ENCODE measurements around the gene KCP.

KCP gene

DNA sequence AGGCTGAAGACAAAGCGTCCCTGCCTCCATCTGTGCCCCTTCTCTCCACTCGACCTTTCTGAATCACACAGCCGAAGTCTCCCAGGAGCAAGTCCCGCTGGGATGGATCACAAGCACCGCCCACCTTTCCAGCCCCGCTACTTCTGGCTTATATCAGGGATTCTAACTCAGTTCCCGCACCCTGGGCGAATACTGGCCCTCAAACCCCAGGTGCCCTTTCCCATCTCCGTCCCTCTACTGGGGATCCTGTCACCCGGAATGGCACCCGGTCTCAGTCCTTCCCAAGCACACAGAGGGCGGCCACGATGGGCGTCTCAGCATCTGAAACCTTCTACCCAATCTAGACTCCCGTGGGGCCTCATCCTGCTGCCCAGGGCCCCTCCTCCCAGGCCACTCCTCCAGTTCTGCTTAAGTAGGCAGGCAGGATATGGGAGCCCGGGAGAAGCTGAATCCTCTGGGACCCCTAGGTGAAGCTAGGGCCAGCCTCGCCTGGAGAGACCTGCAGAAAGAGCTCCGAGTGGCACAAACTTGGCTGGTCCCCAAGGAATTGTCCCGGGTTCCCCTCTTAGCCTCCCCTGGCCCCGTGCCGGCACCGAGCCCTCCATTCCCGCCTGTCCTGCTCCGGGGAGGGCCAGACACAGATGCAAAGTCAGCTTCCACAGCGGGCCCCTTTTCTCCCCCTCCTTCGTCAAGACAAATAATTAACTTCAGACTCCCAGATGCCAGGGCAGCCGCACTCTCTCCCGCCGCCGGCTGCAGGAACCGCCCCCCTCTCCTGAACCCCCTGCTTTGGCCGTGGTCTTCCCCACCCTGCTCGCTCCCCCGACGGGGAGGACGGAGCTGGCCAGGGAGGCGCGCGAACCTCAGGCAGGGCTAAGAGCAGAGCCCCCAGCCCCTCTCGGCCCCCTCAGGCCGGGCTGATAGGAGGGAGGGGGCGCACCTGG, 612 bp downstream of the KCP start:
- Mint-ChIP-seq H3K27me3 (peaks cover 17% of the 10 kb centered on the region), H3K4me3 (peak overlapping the region; percentile 3), H3K9me3 (no peaks in the 10 kb centered on the region), H3K27ac (no peak overlapping the region), H3K4me1 (peaks cover 11% of the 10 kb centered on the region), H3K36me3 (no peaks in the 10 kb centered on the region)
- no peak for ATAC-seq (ENCODE audit: low read depth)
- DNase-seq (ENCODE audit: low spot score in 2 of 2): no peak

DNA sequence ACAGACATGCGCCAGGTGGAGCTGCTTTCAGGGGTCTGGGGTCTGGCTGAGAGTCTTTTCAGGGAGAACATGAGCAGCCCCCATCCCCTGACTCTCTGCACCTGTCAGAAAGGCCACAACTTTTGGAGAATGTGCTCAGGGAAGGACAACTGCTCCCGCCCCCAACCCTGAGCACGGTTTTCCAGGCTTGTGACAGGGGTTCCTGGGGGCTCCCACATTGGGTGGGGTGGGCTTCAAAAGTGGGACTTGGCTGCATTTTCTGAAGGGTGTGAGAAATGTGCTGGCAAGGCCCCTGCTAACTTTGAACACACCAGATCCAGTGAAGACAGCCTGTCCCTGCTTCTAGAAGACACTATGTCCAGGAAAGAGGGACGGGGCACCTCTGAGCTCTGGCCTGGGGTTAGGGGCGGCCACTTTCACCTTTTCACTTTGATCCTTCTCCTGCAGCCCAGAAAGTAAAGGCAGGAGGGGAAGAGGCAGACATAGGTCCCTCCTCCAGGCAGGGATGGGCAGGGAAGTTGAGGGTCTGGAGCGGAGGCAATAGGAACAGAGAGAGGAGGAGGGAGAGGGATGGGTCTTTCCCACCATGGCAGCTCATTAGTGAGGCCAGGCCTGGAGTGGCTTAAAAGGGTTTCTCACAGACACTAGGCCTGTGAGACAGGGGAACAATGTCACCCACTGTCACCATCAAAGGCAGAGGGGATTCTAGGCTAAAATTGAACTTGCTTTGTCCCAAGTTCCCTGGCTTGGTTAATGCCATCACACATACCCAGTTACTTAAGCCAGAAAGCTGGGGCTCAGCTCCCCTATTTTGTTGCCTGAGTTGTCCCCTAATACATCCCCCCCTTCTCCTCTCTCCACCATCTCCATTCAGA, 1.5 kb downstream of the KCP start:
- ATAC-seq (ENCODE audit: low read depth) (no peak), DNase-seq (ENCODE audit: low spot score in 2 of 2) (no peak)
- no peak overlapping the region for H3K27ac Mint-ChIP-seq
- peaks cover 9% of the 10 kb centered on the region for H3K4me1 Mint-ChIP-seq
- H3K4me3 Mint-ChIP-seq: no peak overlapping the region
- peaks cover 13% of the 10 kb centered on the region for H3K27me3 Mint-ChIP-seq
- H3K36me3 Mint-ChIP-seq: no peaks in the 10 kb centered on the region
- no peaks in the 10 kb centered on the region for H3K9me3 Mint-ChIP-seq

DNA sequence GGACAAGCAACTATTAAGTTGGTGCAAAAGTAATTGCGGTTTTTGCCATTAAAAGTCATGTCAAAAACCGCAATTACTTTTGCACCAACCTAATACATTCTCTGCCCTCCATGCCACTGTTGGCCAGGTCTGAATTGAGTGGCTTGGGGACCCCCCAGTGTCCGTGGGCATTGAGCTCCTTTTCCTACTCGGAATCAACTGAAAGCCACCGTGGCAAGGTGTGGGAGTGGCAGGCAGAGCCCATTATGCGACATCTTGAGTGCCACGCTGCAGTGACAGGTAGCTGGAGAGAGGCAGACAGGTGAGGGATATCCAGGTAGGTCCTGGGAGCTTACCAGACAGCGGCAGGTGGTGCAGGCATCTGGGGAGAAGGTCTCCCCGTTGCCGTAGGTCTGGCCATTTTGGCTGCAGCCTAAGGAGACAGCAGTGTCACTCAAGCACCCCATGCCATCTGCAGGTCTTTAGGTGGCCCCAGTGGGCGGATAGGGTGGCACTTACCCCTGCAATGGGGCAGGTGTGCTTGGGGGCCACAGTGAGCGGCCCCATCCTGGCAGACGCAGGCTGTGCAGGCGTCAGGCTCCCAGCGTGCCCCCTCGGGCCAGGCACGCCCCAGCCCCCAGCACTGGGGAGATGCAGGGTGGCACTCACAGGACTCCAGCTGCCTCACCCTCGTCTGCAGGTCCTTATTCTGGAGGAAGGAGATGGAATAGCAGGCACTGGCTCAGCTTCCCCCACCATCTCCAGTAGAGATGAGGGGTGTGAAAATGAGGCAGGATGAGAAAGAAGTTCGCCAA, 3.5 kb downstream of the KCP start:
- H3K9me3 Mint-ChIP-seq: no peaks in the 10 kb centered on the region
- no peak overlapping the region for H3K27ac Mint-ChIP-seq
- ATAC-seq (ENCODE audit: low read depth) (no peak), DNase-seq (ENCODE audit: low spot score in 2 of 2) (no peak)
- H3K4me3 Mint-ChIP-seq: no peak overlapping the region
- peaks cover 13% of the 10 kb centered on the region for H3K27me3 Mint-ChIP-seq
- H3K36me3 Mint-ChIP-seq: no peaks in the 10 kb centered on the region
- peaks cover 9% of the 10 kb centered on the region for H3K4me1 Mint-ChIP-seq

DNA sequence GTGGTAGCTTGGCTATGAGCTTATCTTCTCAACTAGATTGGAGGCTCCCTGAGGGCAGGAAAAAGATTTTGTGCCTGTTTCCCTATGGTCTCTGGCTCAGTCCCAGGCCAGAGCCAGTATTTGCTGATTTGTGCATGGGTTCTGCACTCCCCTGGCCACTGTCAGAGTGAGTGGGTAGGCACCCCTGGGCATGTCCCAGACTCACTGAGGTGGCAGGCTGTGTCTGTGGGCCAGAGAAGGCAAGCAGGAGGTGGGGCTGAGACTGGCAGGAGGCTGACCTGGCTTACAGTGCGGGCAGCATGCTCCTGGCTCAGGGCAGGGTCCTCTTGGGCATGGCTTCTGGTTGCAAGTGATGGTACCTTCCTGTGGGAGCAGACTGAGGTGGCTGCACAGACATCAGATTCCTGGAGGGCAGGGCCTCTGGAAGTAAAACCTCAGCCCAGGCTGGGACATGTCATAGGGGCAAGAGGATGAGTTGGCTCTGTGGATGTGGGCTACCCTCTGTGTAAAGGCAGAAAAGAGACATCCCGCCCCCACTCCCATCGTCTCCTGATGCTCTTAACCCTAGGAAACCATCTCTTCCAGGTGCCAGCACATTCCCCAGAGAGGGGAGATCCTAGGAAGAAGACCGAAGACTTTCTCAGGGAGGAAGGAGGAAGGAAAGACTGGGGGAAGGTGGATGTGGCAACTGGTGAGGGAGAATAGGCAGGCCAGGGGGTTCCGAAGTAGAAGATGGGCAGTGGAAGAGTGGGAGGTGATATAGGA, 4.3 kb downstream of the KCP start:
- Mint-ChIP-seq H3K36me3 (no peaks in the 10 kb centered on the region), H3K27ac (no peak overlapping the region), H3K4me1 (peaks cover 9% of the 10 kb centered on the region), H3K4me3 (no peak overlapping the region), H3K9me3 (no peaks in the 10 kb centered on the region), H3K27me3 (peaks cover 11% of the 10 kb centered on the region)
- no peak for DNase-seq (ENCODE audit: low spot score in 2 of 2)
- no peak for ATAC-seq (ENCODE audit: low read depth)

DNA sequence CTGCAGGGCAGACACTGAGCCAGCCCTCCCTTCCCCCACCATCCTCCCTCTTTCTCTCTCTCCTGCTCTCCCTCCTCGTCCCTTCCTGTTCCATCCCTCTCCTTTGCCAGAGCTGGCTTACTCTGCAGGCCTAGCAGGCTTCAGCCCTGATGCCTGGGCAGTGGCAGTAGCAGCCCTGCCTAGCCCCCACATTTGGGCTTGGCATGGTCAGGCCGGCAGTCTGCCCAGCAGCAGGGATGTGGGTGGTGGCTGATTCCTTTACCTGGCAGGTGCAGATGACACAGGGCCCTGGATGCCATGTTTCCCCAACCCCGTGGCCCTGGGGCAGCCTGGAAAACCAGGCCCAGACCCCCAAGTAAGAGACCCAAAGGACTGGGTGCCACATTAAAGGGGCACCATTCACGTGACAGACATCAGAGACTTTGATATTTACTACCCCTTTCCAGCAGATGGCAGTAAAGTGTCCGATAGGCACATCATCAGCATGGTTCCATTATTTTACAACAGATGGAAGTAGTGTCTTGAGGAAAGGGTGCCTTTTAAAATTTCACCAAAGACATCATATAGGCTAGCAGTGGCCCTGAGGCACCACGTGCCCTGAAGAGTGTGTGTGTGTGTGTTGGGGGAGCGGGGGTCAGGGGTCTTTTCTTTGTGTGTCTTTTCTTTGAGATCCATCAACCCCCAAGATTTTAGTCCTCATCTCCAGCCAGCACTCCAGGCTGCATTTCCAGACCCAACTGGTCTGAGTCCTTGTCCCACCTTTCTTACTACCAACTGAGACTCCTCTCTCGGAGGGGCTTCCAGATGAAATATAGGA, 5.9 kb downstream of the KCP start:
- Mint-ChIP-seq H3K9me3 (no peaks in the 10 kb centered on the region), H3K27me3 (peaks cover 4% of the 10 kb centered on the region), H3K4me1 (peaks cover 8% of the 10 kb centered on the region), H3K27ac (peak overlapping the region; percentile 64), H3K4me3 (no peak overlapping the region), H3K36me3 (no peaks in the 10 kb centered on the region)
- DNase-seq (ENCODE audit: low spot score in 2 of 2) (peak in 1 of 2 donors; percentile 70), ATAC-seq (ENCODE audit: low read depth) (peak; percentile 92)

DNA sequence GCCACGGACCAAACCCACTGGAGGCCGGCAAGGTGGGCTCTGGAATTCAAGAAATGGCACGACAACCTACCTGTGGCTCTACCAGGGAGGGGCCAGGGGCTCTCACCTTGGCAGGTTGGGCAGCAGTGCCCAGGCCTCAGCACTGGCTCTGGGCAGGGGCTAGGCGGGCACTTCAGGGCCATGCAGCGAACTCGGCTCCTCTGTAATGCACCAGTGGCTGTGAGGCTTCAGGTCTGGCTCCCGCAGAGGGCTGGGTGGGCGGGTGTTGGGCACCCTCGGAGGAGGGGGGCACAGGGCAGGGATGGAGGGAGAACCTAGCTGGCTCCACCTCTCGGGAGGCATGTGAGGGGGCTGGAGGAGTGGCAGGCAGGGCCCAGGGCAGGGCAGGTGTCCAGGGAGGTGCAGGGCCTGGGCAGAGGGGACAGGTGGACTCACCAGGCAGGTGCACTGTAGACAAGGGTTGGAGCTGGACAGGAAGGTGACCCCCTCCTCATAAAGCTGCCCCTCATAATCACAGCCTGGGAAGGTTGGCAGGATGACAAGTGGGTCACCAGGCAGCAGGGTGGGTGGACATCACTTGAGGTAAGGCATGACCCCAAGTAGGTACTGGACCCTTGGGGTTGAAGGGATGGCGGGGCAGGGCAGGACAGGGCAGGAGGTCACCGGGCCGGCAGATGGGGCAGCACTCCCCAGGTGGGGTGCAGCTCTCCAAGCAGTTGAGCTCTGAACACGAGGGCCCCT, 6.7 kb downstream of the KCP start:
- H3K4me1 Mint-ChIP-seq: peaks cover 6% of the 10 kb centered on the region
- H3K36me3 Mint-ChIP-seq: no peaks in the 10 kb centered on the region
- peaks cover 2% of the 10 kb centered on the region for H3K27me3 Mint-ChIP-seq
- H3K9me3 Mint-ChIP-seq: no peaks in the 10 kb centered on the region
- H3K27ac Mint-ChIP-seq: peak overlapping the region; percentile 42
- ATAC-seq (ENCODE audit: low read depth): no peak
- no peak for DNase-seq (ENCODE audit: low spot score in 2 of 2)
- no peak overlapping the region for H3K4me3 Mint-ChIP-seq

DNA sequence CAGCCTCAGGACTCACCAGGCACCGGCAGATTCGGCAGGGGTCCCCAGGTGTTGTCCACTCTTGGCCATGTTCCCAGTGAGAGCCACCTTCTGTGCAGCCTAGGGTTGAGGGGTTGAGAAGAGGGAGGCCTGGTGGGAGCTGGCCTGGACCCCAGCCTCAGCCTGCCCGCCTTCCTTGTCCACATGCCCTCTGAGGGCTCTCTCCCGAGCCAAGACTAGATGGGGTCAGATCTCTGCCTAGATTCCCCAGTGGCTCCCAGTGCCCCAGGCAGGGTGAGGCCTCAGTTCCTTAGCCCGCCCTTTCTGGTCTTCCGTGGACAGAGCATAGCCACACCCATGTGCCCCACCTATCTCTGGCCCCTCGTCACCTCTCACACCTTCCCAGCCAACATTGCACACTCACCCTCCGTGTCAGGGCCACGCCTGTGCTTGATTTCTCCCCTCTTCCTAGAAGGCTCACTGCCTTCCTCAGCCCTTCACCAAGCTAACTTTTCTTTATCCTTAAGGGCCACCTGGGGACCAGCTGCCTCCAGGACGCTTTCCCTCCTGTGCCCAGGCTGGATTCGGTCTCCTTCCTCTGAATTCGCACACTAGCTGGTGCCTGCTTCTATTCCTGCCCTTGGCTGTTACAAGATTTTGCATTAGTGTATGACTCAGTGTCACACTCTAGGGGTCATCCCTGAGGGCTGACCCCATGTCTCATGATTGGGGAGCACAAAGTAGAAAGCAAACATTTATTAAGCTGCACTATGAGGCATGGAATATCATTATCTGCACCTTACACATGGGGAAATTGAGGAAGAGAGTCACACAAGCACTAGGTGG, 7.5 kb downstream of the KCP start:
- Mint-ChIP-seq H3K9me3 (peaks cover 2% of the 10 kb centered on the region), H3K36me3 (peaks cover 2% of the 10 kb centered on the region), H3K27ac (peak overlapping the region; percentile 42), H3K4me1 (peaks cover 6% of the 10 kb centered on the region), H3K27me3 (no peaks in the 10 kb centered on the region), H3K4me3 (no peak overlapping the region)
- no peak for DNase-seq (ENCODE audit: low spot score in 2 of 2)
- ATAC-seq (ENCODE audit: low read depth): no peak

DNA sequence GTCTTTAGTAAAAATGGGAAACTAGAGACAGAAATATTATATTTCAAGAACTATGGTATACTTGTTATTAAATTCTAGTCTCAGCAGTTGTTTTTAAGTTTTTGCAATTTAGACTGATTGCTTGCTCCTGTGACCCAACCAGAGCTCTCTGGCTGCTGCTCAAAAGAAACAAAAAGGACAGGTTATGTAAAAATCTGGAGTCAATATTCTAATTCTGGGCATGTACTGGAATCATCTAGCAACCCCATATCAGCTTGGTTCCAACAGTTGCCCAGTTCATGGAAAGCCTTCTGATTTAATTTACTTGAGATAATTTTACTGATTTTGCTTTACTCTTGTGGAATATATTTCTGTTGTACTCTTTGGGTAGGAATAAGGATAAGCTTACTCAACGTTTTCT, 10.3 kb downstream of the KCP start:
- no peak overlapping the region for H3K27ac Mint-ChIP-seq
- peaks cover 2% of the 10 kb centered on the region for H3K36me3 Mint-ChIP-seq
- no peaks in the 10 kb centered on the region for H3K27me3 Mint-ChIP-seq
- ATAC-seq (ENCODE audit: low read depth) (no peak), DNase-seq (ENCODE audit: low spot score in 2 of 2) (no peak)
- H3K9me3 Mint-ChIP-seq: peaks cover 2% of the 10 kb centered on the region
- H3K4me3 Mint-ChIP-seq: no peak overlapping the region
- H3K4me1 Mint-ChIP-seq: peaks cover 6% of the 10 kb centered on the region

DNA sequence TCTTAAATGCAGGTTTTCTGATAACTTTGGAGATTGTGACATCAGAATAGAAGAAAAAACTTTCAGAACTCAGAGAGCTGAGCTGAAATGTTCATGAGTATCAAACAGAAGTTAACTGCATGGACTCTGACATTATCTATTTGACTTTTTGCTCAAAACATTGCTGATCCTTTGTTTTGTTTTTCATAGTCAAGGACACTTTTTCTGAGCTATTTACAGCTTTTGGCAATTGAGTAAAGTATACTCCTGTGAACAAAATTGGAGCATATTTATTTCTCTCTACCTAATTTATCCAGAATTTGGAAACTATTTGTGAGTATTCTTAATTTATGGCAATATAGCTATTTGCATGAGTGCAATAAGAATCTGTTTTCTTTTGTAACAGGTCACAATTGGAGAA, 11.1 kb downstream of the KCP start:
- no peak overlapping the region for H3K4me3 Mint-ChIP-seq
- no peaks in the 10 kb centered on the region for H3K27me3 Mint-ChIP-seq
- ATAC-seq (ENCODE audit: low read depth): no peak
- H3K4me1 Mint-ChIP-seq: no peaks in the 10 kb centered on the region
- no peak overlapping the region for H3K27ac Mint-ChIP-seq
- peaks cover 2% of the 10 kb centered on the region for H3K9me3 Mint-ChIP-seq
- H3K36me3 Mint-ChIP-seq: peaks cover 2% of the 10 kb centered on the region
- DNase-seq (ENCODE audit: low spot score in 2 of 2): no peak

DNA sequence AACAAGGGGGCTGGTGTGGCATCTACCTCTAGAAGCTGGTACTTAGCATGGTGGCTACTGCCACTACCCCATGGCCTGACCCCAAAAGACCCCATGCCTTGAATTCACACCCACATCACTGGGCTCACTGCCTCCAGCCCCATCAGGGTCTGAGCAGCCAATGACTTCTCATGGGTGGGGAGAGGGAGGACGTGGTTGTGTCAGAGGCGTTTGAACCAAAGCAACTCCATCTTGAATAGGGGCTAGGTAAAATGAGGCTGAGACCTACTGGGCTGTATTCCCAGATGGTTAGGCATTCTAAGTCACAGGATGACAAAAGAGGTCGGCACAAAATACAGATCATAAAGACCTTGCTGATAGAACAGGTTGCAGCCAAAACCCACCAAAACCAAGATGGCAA, 15.2 kb downstream of the KCP start:
- H3K4me3 Mint-ChIP-seq: no peak overlapping the region
- no peak for DNase-seq (ENCODE audit: low spot score in 2 of 2)
- H3K27ac Mint-ChIP-seq: no peak overlapping the region
- H3K9me3 Mint-ChIP-seq: peaks cover 2% of the 10 kb centered on the region
- H3K36me3 Mint-ChIP-seq: peaks cover 2% of the 10 kb centered on the region
- H3K4me1 Mint-ChIP-seq: no peaks in the 10 kb centered on the region
- no peak for ATAC-seq (ENCODE audit: low read depth)
- H3K27me3 Mint-ChIP-seq: peaks cover under 1% of the 10 kb centered on the region

DNA sequence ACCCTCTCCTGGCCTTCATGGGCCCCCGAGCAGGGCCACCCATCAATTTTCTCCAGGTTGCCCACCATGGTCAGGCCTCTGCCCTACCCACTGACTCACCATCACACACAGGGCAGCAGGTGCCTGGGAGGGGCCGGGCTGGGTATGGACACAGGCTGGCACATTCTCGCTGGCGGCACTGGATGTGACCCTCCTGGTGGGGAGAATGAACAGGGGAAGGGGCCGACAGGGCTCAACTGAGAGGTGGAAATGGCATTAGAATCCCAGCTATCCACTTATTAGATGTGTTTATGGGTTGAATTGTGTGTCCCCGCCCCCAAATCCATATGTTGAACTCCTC, 16.4 kb downstream of the KCP start:
- peaks cover 2% of the 10 kb centered on the region for H3K9me3 Mint-ChIP-seq
- H3K4me1 Mint-ChIP-seq: no peaks in the 10 kb centered on the region
- ATAC-seq (ENCODE audit: low read depth) (no peak), DNase-seq (ENCODE audit: low spot score in 2 of 2) (no peak)
- no peak overlapping the region for H3K27ac Mint-ChIP-seq
- H3K36me3 Mint-ChIP-seq: peaks cover 2% of the 10 kb centered on the region
- H3K27me3 Mint-ChIP-seq: peaks cover 4% of the 10 kb centered on the region
- no peak overlapping the region for H3K4me3 Mint-ChIP-seq

Data from memory B cell (primary cell).